KMS-11 (cell line): ENCODE measurements around the gene COPA.

Experiments used
- H2AFZ ChIP-seq: fragments of 200-600 bp; sonication (generic); 2 replicates; pipeline ENCODE4 v1.6.1; 2016; ENCODE audit warnings: antibody characterized with exemption, mixed run types, low read depth
- H3K27ac ChIP-seq: fragments of 200-600 bp; sonication (generic); 2 replicates; pipeline ENCODE4 v1.6.1; 2016; ENCODE audit warnings: mild to moderate bottlenecking, mixed run types
- H3K27me3 ChIP-seq: fragments of 200-600 bp; sonication (generic); 2 replicates; pipeline ENCODE4 v1.6.1; 2017; ENCODE audit warnings: mild to moderate bottlenecking, low read depth, mixed run types, moderate library complexity; ENCODE audit not compliant: insufficient read depth
- H3K36me3 ChIP-seq: fragments of 200-600 bp; sonication (generic); 2 replicates; pipeline ENCODE4 v1.6.1; 2017; ENCODE audit warnings: mild to moderate bottlenecking, mixed run types; ENCODE audit not compliant: insufficient read depth
- H3K4me1 ChIP-seq: fragments of 200-600 bp; sonication (generic); 2 replicates; pipeline ENCODE4 v1.6.1; 2016; ENCODE audit warnings: mild to moderate bottlenecking, low read depth, mixed run types; ENCODE audit not compliant: poor library complexity, severe bottlenecking
- H3K4me2 ChIP-seq: fragments of 200-600 bp; sonication (generic); 2 replicates; pipeline ENCODE4 v1.7.0; 2016; ENCODE audit warnings: mild to moderate bottlenecking, mixed run types
- H3K4me3 ChIP-seq: fragments of 200-600 bp; sonication (generic); IDR thresholded peaks from 2 replicates; pipeline ENCODE4 v1.6.1; 2017; ENCODE audit warnings: low read depth, low read length, mixed read lengths; ENCODE audit not compliant: insufficient read depth
- H3K79me2 ChIP-seq: fragments of 200-600 bp; sonication (generic); 2 replicates; pipeline ENCODE4 v1.6.1; 2016; ENCODE audit warnings: low read depth, mixed run types; ENCODE audit not compliant: insufficient read depth
- H3K9ac ChIP-seq: fragments of 200-600 bp; sonication (generic); 2 replicates; pipeline ENCODE4 v1.6.1; 2016; ENCODE audit warnings: mild to moderate bottlenecking, mixed run types
- H4K20me1 ChIP-seq: fragments of 200-600 bp; sonication (generic); 2 replicates; pipeline ENCODE4 v1.6.1; 2016; ENCODE audit warnings: mild to moderate bottlenecking, mixed run types; ENCODE audit not compliant: insufficient read depth
- TF ChIP-seq, protein P1 (sequence below): fragments of 200-600 bp; sonication (generic); conservative IDR thresholded peaks from 2 replicates; pipeline ENCODE4 v1.6.1; 2017; ENCODE audit warnings: low read depth, mild to moderate bottlenecking, antibody characterized with exemption, low read length, moderate library complexity, mixed read lengths

The COPA gene

DNA sequence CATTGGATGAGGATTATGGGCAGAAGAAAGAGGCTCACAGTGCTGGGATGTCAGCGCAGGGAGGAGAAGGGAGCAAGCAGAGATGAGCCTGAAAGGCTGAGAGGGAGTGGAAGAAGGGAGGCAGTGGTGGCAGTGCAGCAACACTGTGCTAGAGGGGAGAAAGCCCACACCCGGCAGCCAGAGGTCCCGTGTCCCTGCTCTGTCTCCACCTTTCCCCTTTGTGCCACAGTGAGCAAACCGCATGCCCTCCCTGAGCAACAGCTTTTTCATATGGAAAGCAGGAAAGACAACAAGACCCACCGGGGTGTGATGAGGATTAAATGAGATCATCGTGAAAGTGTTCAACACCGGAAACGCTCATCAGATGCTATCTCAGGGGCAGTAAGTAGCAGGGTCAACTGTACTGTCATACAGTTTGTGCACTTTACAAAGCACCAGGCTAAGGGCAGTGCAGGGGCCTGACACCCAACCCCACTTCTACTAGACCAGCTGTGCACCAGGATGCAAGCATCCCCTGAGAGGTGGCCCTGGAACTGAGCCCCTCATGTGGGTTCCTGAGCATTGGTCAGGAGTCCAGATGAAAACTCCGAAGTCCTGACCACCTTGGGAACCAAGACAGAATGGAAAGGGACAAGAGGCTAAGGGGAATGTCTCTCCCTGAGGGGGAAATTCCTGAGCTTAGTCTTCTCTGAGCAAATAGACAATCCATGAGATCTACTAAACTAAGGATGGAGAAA is 32.9 kb upstream of the COPA start:
- no peaks in the 10 kb centered on the region for H3K4me1 ChIP-seq
- H3K4me2 ChIP-seq = no peak overlapping the region
- H3K27me3 ChIP-seq = no peaks in the 10 kb centered on the region
- H2AFZ ChIP-seq = peak overlapping the region; percentile 29; the same call in 1 of the 2 replicates
- H4K20me1 ChIP-seq = no peaks in the 10 kb centered on the region
- no peak overlapping the region for H3K27ac ChIP-seq
- H3K9ac ChIP-seq = no peak overlapping the region
- no peaks in the 10 kb centered on the region for H3K36me3 ChIP-seq
- H3K79me2 ChIP-seq = no peaks in the 10 kb centered on the region
- H3K4me3 ChIP-seq = no peak overlapping the region
- TF ChIP-seq, protein P1, sequence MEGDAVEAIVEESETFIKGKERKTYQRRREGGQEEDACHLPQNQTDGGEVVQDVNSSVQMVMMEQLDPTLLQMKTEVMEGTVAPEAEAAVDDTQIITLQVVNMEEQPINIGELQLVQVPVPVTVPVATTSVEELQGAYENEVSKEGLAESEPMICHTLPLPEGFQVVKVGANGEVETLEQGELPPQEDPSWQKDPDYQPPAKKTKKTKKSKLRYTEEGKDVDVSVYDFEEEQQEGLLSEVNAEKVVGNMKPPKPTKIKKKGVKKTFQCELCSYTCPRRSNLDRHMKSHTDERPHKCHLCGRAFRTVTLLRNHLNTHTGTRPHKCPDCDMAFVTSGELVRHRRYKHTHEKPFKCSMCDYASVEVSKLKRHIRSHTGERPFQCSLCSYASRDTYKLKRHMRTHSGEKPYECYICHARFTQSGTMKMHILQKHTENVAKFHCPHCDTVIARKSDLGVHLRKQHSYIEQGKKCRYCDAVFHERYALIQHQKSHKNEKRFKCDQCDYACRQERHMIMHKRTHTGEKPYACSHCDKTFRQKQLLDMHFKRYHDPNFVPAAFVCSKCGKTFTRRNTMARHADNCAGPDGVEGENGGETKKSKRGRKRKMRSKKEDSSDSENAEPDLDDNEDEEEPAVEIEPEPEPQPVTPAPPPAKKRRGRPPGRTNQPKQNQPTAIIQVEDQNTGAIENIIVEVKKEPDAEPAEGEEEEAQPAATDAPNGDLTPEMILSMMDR = no peak

GRCh38 chr1:160374306-160375110 is 31.5 kb upstream of the COPA start:
- no peak overlapping the region for H3K27ac ChIP-seq
- H3K79me2 ChIP-seq = no peaks in the 10 kb centered on the region
- H3K36me3 ChIP-seq = no peaks in the 10 kb centered on the region
- no peaks in the 10 kb centered on the region for H4K20me1 ChIP-seq
- no peaks in the 10 kb centered on the region for H3K4me1 ChIP-seq
- no peak overlapping the region for H3K9ac ChIP-seq
- no peak overlapping the region for H3K4me2 ChIP-seq
- TF ChIP-seq, protein P1 = no peak
- no peak overlapping the region for H3K4me3 ChIP-seq
- no peaks in the 10 kb centered on the region for H3K27me3 ChIP-seq
- H2AFZ ChIP-seq = no peak overlapping the region

- Histone ChIP-seq H3K27ac (no peak overlapping the region), H2AFZ (no peak overlapping the region), H3K27me3 (no peaks in the 10 kb centered on the region), H3K36me3 (no peaks in the 10 kb centered on the region), H3K79me2 (no peaks in the 10 kb centered on the region), H3K9ac (no peak overlapping the region), H3K4me2 (no peak overlapping the region), H4K20me1 (no peaks in the 10 kb centered on the region), H3K4me1 (no peaks in the 10 kb centered on the region), H3K4me3 (no peak overlapping the region)
- TF ChIP-seq, protein P1 = no peak
These were observed 30.6 kb upstream of the COPA start for GRCh38 chr1:160373696-160374095.

DNA sequence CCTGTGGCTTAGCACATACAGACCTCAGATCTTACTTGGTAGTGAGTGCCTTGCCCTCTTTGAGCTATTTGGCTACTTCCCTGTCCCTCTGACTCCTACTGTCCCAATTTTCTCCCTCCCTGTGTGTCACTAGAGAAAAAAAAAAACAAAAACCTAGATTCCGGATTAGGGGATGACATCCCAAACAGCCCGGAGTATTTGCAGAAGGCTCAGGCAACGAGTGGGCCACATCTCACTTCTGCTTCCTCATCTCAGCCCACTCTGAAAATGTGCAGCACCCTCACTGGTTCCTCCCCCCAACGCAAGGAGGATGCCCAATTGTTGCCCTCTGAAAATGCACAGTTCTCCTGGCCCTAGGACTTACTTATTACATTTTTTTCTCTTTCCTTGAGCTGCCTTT is 28.7 kb upstream of the COPA start:
- Histone ChIP-seq H4K20me1 (no peaks in the 10 kb centered on the region), H3K36me3 (no peaks in the 10 kb centered on the region), H3K4me1 (no peaks in the 10 kb centered on the region), H3K9ac (no peak overlapping the region), H3K27me3 (no peaks in the 10 kb centered on the region), H2AFZ (no peak overlapping the region), H3K4me2 (no peak overlapping the region), H3K79me2 (no peaks in the 10 kb centered on the region), H3K27ac (no peak overlapping the region), H3K4me3 (no peak overlapping the region)
- TF ChIP-seq, protein P1 = no peak
